CD4-positive, alpha-beta memory T cell (primary cell): ENCODE data around the gene HPGD. TPM values are rescaled to one million over a fixed set of nuclear protein-coding genes. Genes with fewer than 3 reads are reported as not detected.

Experiments
- CTCF ChIA-PET: fragments of 350-600 bp; sonication (Branson Sonifier 250); formaldehyde crosslinking; loops from one replicate; lab custom pipeline; 2021; ENCODE audit warnings: inconsistent platforms; ENCODE audit not compliant: partially characterized antibody; lab: Charles Lee
- POLR2A ChIA-PET: fragments of 350-600 bp; sonication (Branson Sonifier 250); formaldehyde crosslinking; loops from one replicate; lab custom pipeline; 2021; ENCODE audit not compliant: partially characterized antibody; lab: Charles Lee
- DNase-seq, 5 donors: peaks; one replicate each; pipeline versions ENCODE4 v3.0.0 to v3.0.0-alpha.2; 2020 to 2022; ENCODE audit warnings: mixed read lengths in 1 of 5
- H3K27ac ChIP-seq: one replicate; pipeline ENCODE4 v1.7.0; 2013; ENCODE audit warnings: low read depth, low read length
- H3K27me3 ChIP-seq: 2 replicates; pipeline ENCODE4 v1.7.0; 2013; ENCODE audit warnings: mild to moderate bottlenecking, low read length, moderate library complexity; ENCODE audit not compliant: insufficient read depth
- H3K36me3 ChIP-seq: 2 replicates; pipeline ENCODE4 v1.7.0; 2013; ENCODE audit warnings: mild to moderate bottlenecking, low read length, moderate library complexity; ENCODE audit not compliant: insufficient read depth
- H3K4me1 ChIP-seq: 2 replicates; pipeline ENCODE4 v1.7.0; 2013; ENCODE audit warnings: mild to moderate bottlenecking, low read length, moderate library complexity; ENCODE audit not compliant: insufficient read depth
- H3K4me3 ChIP-seq, 2 donors: one replicate each; pipeline ENCODE4 v1.7.0; 2013; ENCODE audit warnings: low read length in 2 of 2, mild to moderate bottlenecking in 1 of 2
- H3K9me3 ChIP-seq, 2 donors: one replicate each; pipeline ENCODE4 v1.7.0; 2013; ENCODE audit warnings: low read length in 2 of 2, control low read depth in 1 of 2; ENCODE audit not compliant: control insufficient read depth in 1 of 2
- H3K27ac Mint-ChIP-seq, 7 donors: one replicate each; pipeline ENCODE4 v1.8.0; 2020 to 2021; ENCODE audit warnings: mixed read lengths in 7 of 7, mild to moderate bottlenecking in 6 of 7, inconsistent platforms in 3 of 7, moderate library complexity in 3 of 7
- H3K27me3 Mint-ChIP-seq, 2 donors: one replicate each; pipeline ENCODE4 v1.8.0; 2020 to 2021; ENCODE audit warnings: mixed read lengths in 2 of 2
- H3K36me3 Mint-ChIP-seq, 2 donors: one replicate each; pipeline ENCODE4 v1.8.0; 2020 to 2021; ENCODE audit warnings: mixed read lengths in 2 of 2, inconsistent platforms in 1 of 2, mild to moderate bottlenecking in 1 of 2
- H3K4me1 Mint-ChIP-seq, 4 donors: one replicate each; pipeline ENCODE4 v1.8.0; 2020 to 2021; ENCODE audit warnings: mixed read lengths in 4 of 4, mild to moderate bottlenecking in 1 of 4
- H3K4me3 Mint-ChIP-seq, 8 donors: one replicate each; pipeline ENCODE4 v1.8.0; 2020 to 2021; ENCODE audit warnings: mixed read lengths in 8 of 8, mild to moderate bottlenecking in 7 of 8, moderate library complexity in 6 of 8, inconsistent platforms in 3 of 8
- H3K9me3 Mint-ChIP-seq, 8 donors: one replicate each; pipeline ENCODE4 v1.8.0; 2020 to 2021; ENCODE audit warnings: mixed read lengths in 8 of 8, mild to moderate bottlenecking in 5 of 8, inconsistent platforms in 3 of 8, moderate library complexity in 1 of 8
- intact Hi-C: fragments of 100-400 bp; cut with micrococcal nuclease; formaldehyde crosslinking; loops from one replicate; pipeline ENCODE4 v1.15.1; 2023
- polyA plus RNA-seq, 2 donors: library from polyadenylated mRNA; unstranded; fragments of 300-500 nt; fragmentation: Illumina TruSeq; gene quantifications; one replicate each; pipeline ENCODE4 v1.2.3, GENCODE V29; 2021
- total RNA-seq, 2 experiments: library from RNA; stranded (reverse); gene quantifications; one replicate each; pipeline ENCODE4 v1.2.3, GENCODE V29; 2021

Gene HPGD
- total and polyA plus RNA-seq, 4 experiments from 2014 or later, result 2.4 to 10.5 (median 5.3) TPM

DNA sequence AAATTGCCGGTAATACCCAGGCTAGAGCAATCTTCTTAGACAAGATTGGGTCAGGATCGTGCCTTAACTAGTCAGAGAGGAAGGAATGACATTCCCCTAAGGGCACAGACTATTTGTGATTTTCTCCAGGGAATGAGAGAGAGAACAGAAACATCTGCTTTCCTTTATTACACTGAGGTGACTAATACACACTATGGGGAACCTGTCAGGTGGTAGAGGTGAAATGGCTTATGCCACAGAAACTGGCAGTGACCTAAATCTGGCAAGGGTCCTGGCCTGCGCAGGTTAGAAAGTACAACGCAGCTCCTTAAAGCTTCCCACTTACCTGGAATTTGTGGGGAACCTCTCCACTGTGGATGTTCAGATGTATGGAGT, 16.6 kb upstream of the HPGD start:
- intact Hi-C loops, result no loop called here
- Histone ChIP-seq H3K27ac (no peak overlapping the region), H3K36me3 (no peaks in the 10 kb centered on the region), H3K4me3 (no peak overlapping the region), H3K9me3 (no peaks in the 10 kb centered on the region), H3K4me1 (no peaks in the 10 kb centered on the region), H3K27me3 (no peaks in the 10 kb centered on the region)
- no peaks in the 10 kb centered on the region for H3K4me1 Mint-ChIP-seq
- H3K4me3 Mint-ChIP-seq, result no peak overlapping the region
- POLR2A ChIA-PET, result no interaction called here
- CTCF ChIA-PET, result no interaction called here
- peaks cover 0 to 4% (median 0%) of the 10 kb centered on the region in 8 donors for H3K9me3 Mint-ChIP-seq
- no peak for DNase-seq
- H3K36me3 Mint-ChIP-seq, result no peaks in the 10 kb centered on the region
- H3K27ac Mint-ChIP-seq, result no peak overlapping the region
- no peaks in the 10 kb centered on the region for H3K27me3 Mint-ChIP-seq

DNA sequence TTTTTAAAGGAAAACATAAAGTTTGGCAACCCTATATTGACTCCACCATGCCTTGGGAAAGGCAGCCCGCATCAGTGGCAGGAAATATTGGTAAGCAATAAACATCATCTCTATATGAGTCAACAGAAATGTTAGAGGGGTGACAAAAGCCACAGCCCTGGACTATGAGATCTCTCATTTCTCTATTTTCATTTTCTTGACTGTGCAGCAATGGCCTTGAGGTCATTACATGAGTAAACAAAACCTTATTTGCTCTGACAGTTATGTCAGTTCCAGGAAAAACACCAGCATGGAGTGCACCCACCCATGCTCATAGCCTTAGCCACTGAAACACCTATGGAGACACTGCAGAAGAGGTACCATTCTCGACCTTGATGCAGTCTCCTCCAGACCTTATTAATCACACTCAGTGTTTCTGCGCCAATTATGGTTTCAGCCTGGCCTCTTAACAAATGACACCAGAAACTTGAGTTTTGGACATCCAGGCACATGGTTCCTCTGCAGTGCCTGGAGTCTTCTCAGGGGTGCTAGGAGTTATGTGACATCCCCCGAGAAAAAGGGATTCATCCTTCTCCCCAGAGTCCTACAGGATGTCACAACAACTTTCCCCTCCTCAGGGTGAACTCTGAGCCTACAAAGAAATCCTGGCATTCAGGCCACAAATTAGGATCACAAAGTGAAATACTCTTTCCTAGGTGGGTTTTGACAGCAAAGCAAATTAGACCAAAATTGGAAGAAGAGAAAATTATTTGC, 16.0 kb upstream of the HPGD start:
- intact Hi-C loops, result no loop called here
- no peak for DNase-seq
- ChIA-PET CTCF (no interaction called here), POLR2A (no interaction called here)
- H3K27ac Mint-ChIP-seq, result no peak overlapping the region
- Histone ChIP-seq H3K27me3 (no peaks in the 10 kb centered on the region), H3K27ac (no peak overlapping the region), H3K9me3 (no peaks in the 10 kb centered on the region), H3K4me3 (no peak overlapping the region), H3K36me3 (no peaks in the 10 kb centered on the region), H3K4me1 (no peaks in the 10 kb centered on the region)
- no peak overlapping the region for H3K4me3 Mint-ChIP-seq
- no peaks in the 10 kb centered on the region for H3K36me3 Mint-ChIP-seq
- no peaks in the 10 kb centered on the region for H3K27me3 Mint-ChIP-seq
- peaks cover 0 to 3% (median 0%) of the 10 kb centered on the region in 8 donors for H3K9me3 Mint-ChIP-seq
- H3K4me1 Mint-ChIP-seq, result no peaks in the 10 kb centered on the region

GRCh38 chr4:174537634-174538033, 15.3 kb upstream of the HPGD start:
- DNase-seq, result no peak
- no peaks in the 10 kb centered on the region for H3K4me1 ChIP-seq
- no peak overlapping the region for H3K4me3 ChIP-seq
- no peak overlapping the region for H3K27ac Mint-ChIP-seq
- H3K27me3 ChIP-seq, result no peaks in the 10 kb centered on the region
- H3K27ac ChIP-seq, result no peak overlapping the region
- no peaks in the 10 kb centered on the region for H3K4me1 Mint-ChIP-seq
- H3K36me3 ChIP-seq, result no peaks in the 10 kb centered on the region
- no peaks in the 10 kb centered on the region for H3K27me3 Mint-ChIP-seq
- H3K36me3 Mint-ChIP-seq, result no peaks in the 10 kb centered on the region
- intact Hi-C loops, result no loop called here
- ChIA-PET POLR2A (no interaction called here), CTCF (no interaction called here)
- peaks cover 0 to 1% (median 0%) of the 10 kb centered on the region in 8 donors for H3K9me3 Mint-ChIP-seq
- no peaks in the 10 kb centered on the region for H3K9me3 ChIP-seq
- no peak overlapping the region for H3K4me3 Mint-ChIP-seq

DNA sequence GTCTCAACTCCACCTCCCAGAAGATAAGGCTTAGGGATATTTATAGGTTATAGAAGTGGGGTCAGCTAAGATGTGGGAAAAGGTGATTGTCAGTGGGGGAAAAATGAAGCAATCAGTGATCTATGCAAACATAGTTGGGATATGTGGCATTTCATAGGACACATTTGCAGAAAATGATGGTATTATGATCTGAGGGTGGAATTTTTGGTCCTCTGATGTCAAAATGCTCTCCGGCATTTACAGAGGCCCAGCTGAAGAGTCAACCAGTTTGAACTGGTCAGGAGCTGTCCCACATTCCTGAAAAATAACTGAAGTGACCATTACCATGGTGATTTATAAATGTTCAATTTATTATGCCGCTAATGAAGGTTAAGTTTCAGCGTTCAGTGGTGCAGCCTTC, 12.2 kb upstream of the HPGD start:
- intact Hi-C loops, result no loop called here
- Mint-ChIP-seq H3K9me3 (peaks cover 0 to 2% (median 0%) of the 10 kb centered on the region in 8 donors), H3K4me1 (no peaks in the 10 kb centered on the region), H3K36me3 (no peaks in the 10 kb centered on the region), H3K4me3 (no peak overlapping the region), H3K27ac (no peak overlapping the region), H3K27me3 (peaks cover 0 to 2% of the 10 kb centered on the region in 2 donors)
- Histone ChIP-seq H3K4me3 (no peak overlapping the region), H3K27me3 (no peaks in the 10 kb centered on the region), H3K27ac (no peak overlapping the region), H3K9me3 (no peaks in the 10 kb centered on the region), H3K36me3 (no peaks in the 10 kb centered on the region), H3K4me1 (no peaks in the 10 kb centered on the region)
- no peak for DNase-seq
- ChIA-PET POLR2A (no interaction called here), CTCF (no interaction called here)

DNA sequence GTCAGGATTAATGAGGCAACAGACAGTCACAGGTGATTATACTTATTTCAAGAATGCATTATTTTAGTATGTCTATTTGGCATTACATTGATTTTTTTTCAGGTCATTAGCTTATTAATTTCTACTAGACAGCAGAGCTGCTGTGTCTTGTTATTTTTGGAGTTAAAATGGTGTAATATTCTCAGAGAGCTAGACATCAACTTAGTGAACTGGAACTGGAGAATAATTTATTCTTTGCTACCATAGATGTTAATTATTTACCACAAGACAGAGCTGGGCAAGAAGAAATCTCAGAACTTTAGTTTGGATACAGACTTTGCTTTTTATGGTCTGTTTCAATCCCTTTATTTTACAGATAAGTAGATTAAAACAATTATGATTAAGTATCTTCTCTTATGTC, 10.2 kb upstream of the HPGD start:
- Histone ChIP-seq H3K27me3 (no peaks in the 10 kb centered on the region), H3K4me1 (no peaks in the 10 kb centered on the region), H3K4me3 (no peak overlapping the region), H3K27ac (no peak overlapping the region), H3K9me3 (no peaks in the 10 kb centered on the region), H3K36me3 (no peaks in the 10 kb centered on the region)
- Mint-ChIP-seq H3K4me3 (no peak overlapping the region), H3K4me1 (no peaks in the 10 kb centered on the region), H3K9me3 (peaks cover 0 to 3% (median 0%) of the 10 kb centered on the region in 8 donors), H3K27me3 (peaks cover 0 to 2% of the 10 kb centered on the region in 2 donors), H3K27ac (no peak overlapping the region), H3K36me3 (no peaks in the 10 kb centered on the region)
- ChIA-PET CTCF (no interaction called here), POLR2A (no interaction called here)
- intact Hi-C loops, result no loop called here
- no peak for DNase-seq

- peaks cover 0 to 3% (median 0%) of the 10 kb centered on the region in 8 donors for H3K9me3 Mint-ChIP-seq
- no peaks in the 10 kb centered on the region for H3K27me3 ChIP-seq
- no peaks in the 10 kb centered on the region for H3K4me1 ChIP-seq
- no peak overlapping the region for H3K27ac ChIP-seq
- no peak overlapping the region for H3K4me3 Mint-ChIP-seq
- no peaks in the 10 kb centered on the region for H3K4me1 Mint-ChIP-seq
- H3K4me3 ChIP-seq, result no peak overlapping the region
- intact Hi-C loops, result no loop called here
- H3K36me3 ChIP-seq, result no peaks in the 10 kb centered on the region
- H3K27me3 Mint-ChIP-seq, result peaks cover 0 to 2% of the 10 kb centered on the region in 2 donors
- H3K36me3 Mint-ChIP-seq, result no peaks in the 10 kb centered on the region
- CTCF ChIA-PET, result no interaction called here
- POLR2A ChIA-PET, result no interaction called here
- no peak for DNase-seq
- no peak overlapping the region for H3K27ac Mint-ChIP-seq
- H3K9me3 ChIP-seq, result no peaks in the 10 kb centered on the region
These were observed 9.2 kb upstream of the HPGD start for GRCh38 chr4:174531486-174531885.

DNA sequence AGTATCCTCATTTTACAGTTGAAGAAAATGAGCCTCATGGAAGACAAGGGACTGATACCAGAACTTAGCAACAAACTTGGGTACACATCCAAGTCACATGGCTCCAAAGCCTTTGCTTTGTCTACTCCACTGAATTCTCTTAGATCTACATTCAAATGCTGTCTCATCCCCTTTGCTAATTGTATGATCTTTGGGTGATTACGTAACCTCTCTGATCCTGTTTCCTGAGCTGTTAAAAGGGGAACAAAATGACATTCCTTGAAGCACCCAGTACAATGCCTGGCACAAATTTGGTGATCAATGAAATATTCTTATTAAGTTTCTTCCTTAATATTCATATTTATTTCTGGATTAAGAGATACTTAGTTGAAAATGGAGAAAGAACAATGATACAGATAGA, 5.9 kb upstream of the HPGD start:
- Histone ChIP-seq H3K4me1 (no peaks in the 10 kb centered on the region), H3K27ac (no peak overlapping the region), H3K36me3 (no peaks in the 10 kb centered on the region), H3K27me3 (no peaks in the 10 kb centered on the region), H3K9me3 (no peaks in the 10 kb centered on the region), H3K4me3 (no peak overlapping the region)
- Mint-ChIP-seq H3K9me3 (peaks cover 0 to 8% (median 0%) of the 10 kb centered on the region in 8 donors), H3K4me1 (no peaks in the 10 kb centered on the region), H3K36me3 (no peaks in the 10 kb centered on the region), H3K4me3 (no peak overlapping the region), H3K27ac (no peak overlapping the region), H3K27me3 (peaks cover 3 to 11% of the 10 kb centered on the region in 2 donors)
- DNase-seq, result no peak
- ChIA-PET POLR2A (no interaction called here), CTCF (interaction anchor here (0.9 kb wide), 1 partner anchor 46 kb away, joined by 3 read pairs; no protein-coding TSS in a partner anchor)
- intact Hi-C loops, result no loop called here
